HepG2 (cell line): ENCODE data around the gene PTPRCAP.

Source experiments
- ATF7 ChIP-seq, 2 experiments: fragments of 450-650 bp in 1 of 2; sonication (generic) in 1 of 2; formaldehyde crosslinking in 1 of 2; IDR thresholded peaks; 2 replicates each; pipeline versions ENCODE4 v1.4.0 to v1.6.1; 2016 to 2020; ENCODE audit warnings: antibody characterized with exemption in 1 of 2, mild to moderate bottlenecking in 1 of 2, missing genetic modification reagents in 1 of 2
- FOXK2 ChIP-seq: fragments of 450-650 bp; IDR thresholded peaks from 2 replicates; pipeline ENCODE4 v1.6.1; 2016
- KLF15 ChIP-seq: sonication (generic); formaldehyde crosslinking; IDR thresholded peaks from 2 replicates; pipeline ENCODE4 v1.8.1; 2023; ENCODE audit warnings: borderline replicate concordance, mild to moderate bottlenecking, inconsistent platforms, missing genetic modification reagents, mixed read lengths
- NFIC ChIP-seq: IDR thresholded peaks from 2 replicates; pipeline ENCODE4 v1.6.1; 2012; ENCODE audit warnings: mild to moderate bottlenecking, low read length, inconsistent platforms
- RAD21 ChIP-seq: fragments of 450-650 bp; formaldehyde crosslinking; IDR thresholded peaks from 2 replicates; pipeline ENCODE4 v1.5.0; 2020; ENCODE audit warnings: mild to moderate bottlenecking
- SOX6 ChIP-seq, 2 experiments: fragments of 450-650 bp in 1 of 2; sonication (generic) in 1 of 2; formaldehyde crosslinking in 1 of 2; IDR thresholded peaks; 2 replicates each; pipeline versions ENCODE4 v1.4.0 to v1.6.1; 2017 to 2020; ENCODE audit warnings: antibody characterized with exemption in 1 of 2, mild to moderate bottlenecking in 1 of 2, missing genetic modification reagents in 1 of 2
- SRF ChIP-seq: IDR thresholded peaks from 2 replicates; pipeline ENCODE4 v1.6.1; 2011; ENCODE audit warnings: mild to moderate bottlenecking, low read depth, low read length, moderate library complexity
- ZNF670 ChIP-seq: sonication (generic); formaldehyde crosslinking; IDR thresholded peaks from 2 replicates; pipeline ENCODE4 v1.8.0; 2022; ENCODE audit warnings: mild to moderate bottlenecking, missing genetic modification reagents, borderline replicate concordance
- TF ChIP-seq, protein P1 (sequence below): sonication (generic); formaldehyde crosslinking; IDR thresholded peaks from 2 replicates; pipeline ENCODE4 v1.5.0; 2020; ENCODE audit warnings: mild to moderate bottlenecking, missing genetic modification reagents, borderline replicate concordance
- TF ChIP-seq, protein P2 (sequence below): sonication (generic); formaldehyde crosslinking; IDR thresholded peaks from 2 replicates; pipeline ENCODE4 v1.8.1; 2023; ENCODE audit warnings: mild to moderate bottlenecking, moderate library complexity, missing genetic modification reagents

DNA sequence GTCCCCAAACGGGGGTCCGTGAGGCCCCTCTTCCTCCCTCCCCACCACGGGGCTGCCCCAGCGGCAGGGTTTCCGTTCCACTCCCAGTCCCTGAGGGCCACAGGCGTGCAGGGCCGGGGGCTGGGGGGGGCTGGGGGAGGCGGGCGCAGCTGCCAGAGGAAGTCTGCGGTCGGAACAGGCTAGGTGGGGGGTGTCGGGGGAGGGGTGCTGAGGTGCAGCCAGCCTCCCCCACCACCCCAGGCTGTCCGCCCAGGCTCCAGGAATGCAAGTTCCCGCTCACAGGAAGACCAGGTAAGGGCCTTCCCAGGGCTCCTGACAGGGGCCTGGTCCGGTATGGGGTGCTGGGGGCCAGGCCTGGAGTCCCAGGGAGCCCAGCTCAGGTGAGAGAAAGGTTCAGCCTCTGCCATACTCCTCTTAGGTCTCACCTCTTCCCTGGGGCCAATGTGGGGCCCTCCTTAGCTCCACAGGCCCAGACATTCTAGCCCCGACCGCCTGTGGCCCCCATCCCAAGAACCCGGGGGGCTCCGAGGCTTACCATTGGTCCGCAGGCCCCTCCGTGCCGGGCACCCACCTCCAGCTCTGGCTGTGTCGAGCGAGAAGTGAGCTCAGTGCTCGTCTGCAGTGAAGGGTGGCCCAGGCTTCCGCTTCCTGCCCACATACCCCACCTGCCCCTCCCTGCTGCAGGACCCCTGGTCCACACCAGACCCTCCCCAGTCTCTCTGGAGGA is at the start of gene PTPRCAP:
- TF ChIP-seq, protein P1, sequence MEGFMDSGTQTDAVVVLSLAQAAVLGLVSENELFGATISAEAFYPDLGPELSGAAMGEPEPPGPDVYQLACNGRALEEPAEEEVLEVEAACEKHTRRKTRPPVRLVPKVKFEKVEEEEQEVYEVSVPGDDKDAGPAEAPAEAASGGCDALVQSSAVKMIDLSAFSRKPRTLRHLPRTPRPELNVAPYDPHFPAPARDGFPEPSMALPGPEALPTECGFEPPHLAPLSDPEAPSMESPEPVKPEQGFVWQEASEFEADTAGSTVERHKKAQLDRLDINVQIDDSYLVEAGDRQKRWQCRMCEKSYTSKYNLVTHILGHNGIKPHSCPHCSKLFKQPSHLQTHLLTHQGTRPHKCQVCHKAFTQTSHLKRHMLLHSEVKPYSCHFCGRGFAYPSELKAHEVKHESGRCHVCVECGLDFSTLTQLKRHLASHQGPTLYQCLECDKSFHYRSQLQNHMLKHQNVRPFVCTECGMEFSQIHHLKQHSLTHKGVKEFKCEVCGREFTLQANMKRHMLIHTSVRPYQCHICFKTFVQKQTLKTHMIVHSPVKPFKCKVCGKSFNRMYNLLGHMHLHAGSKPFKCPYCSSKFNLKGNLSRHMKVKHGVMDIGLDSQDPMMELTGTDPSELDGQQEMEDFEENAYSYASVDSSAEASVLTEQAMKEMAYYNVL (CRISPR knock-in tag), result no peak
- no peak for TF ChIP-seq SOX6 (IDR thresholded peaks at IDR 0.05)
- TF ChIP-seq SOX6 (CRISPR knock-in tag; IDR thresholded peaks at IDR 0.05), result no peak
- TF ChIP-seq, protein P2, sequence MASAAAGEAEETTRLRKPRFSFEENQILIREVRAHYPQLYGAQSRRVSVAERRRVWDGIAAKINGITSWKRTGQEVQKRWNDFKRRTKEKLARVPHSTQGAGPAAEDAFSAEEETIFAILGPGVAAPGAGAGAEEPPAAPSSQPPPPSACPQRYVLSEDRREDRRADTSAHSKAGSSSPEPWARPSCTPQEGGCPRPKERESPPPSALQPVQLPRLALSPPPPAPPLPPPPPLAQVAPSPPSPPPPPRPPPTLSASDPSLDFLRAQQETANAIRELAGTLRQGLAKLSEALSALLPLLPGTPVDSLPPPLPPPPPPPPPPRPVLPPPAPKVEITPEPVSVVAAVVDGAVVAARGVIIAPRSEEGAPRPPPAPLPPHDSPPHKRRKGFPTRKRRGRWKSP (CRISPR knock-in tag), result no peak
- TF ChIP-seq KLF15 (CRISPR knock-in tag), result no peak
- no peak for TF ChIP-seq ZNF670 (CRISPR knock-in tag)
- TF ChIP-seq ATF7 (IDR thresholded peaks at IDR 0.05), result no peak
- TF ChIP-seq ATF7 (CRISPR knock-in tag; IDR thresholded peaks at IDR 0.05), result no peak
- TF ChIP-seq FOXK2, result no peak
- no peak for TF ChIP-seq RAD21 (CRISPR knock-in tag)
- no peak for TF ChIP-seq SRF
- no peak for TF ChIP-seq NFIC
